Esophagus (tissue), 2 donors: ENCODE measurements around the gene COA1. TPM values are rescaled to one million over a fixed set of nuclear protein-coding genes. Genes with fewer than 3 reads are reported as not detected.
"Not testable (repeated sequence)": the region's sequence is repeated elsewhere in the genome, so short reads cannot be mapped to it uniquely, and the experiment has no call there.

Experiments used
- H3K27ac ChIP-seq, 2 donors: one replicate each; pipeline ENCODE4 v1.5.1; 2013; ENCODE audit warnings: low read depth in 2 of 2, mild to moderate bottlenecking in 2 of 2, inconsistent platforms in 1 of 2, low read length in 1 of 2, moderate library complexity in 1 of 2
- H3K27me3 ChIP-seq, 2 donors: one replicate each; pipeline ENCODE4 v1.6.1; 2013; ENCODE audit warnings: low read length in 2 of 2, control low read depth in 1 of 2, mild to moderate bottlenecking in 1 of 2; ENCODE audit not compliant: insufficient read depth in 2 of 2, control insufficient read depth in 1 of 2
- H3K36me3 ChIP-seq, 2 donors: one replicate each; pipeline ENCODE4 v1.6.1; 2013; ENCODE audit warnings: low read length in 1 of 2; ENCODE audit not compliant: control insufficient read depth in 2 of 2, insufficient read depth in 2 of 2
- H3K4me1 ChIP-seq, 2 donors: one replicate each; pipeline ENCODE4 v1.6.1; 2013; ENCODE audit warnings: low read length in 1 of 2; ENCODE audit not compliant: control insufficient read depth in 2 of 2, insufficient read depth in 2 of 2
- H3K4me3 ChIP-seq, 2 donors: one replicate each; pipeline ENCODE4 v1.5.1; 2013; ENCODE audit warnings: low read length in 2 of 2, mild to moderate bottlenecking in 2 of 2, low read depth in 1 of 2, moderate library complexity in 1 of 2
- H3K9me3 ChIP-seq, 2 donors: one replicate each; pipeline ENCODE4 v1.6.1; 2013; ENCODE audit warnings: mild to moderate bottlenecking in 2 of 2, low read depth in 1 of 2, low read length in 1 of 2, moderate library complexity in 1 of 2; ENCODE audit not compliant: control insufficient read depth in 2 of 2, insufficient read depth in 1 of 2
- whole genome bisulfite sequencing, 2 donors: extraction: QIAGEN DNeasy Blood & Tissue Kit; methylation state at CpG; one replicate each; pipeline ENCODE4 v1.1.7; 2013; 5-methylcytosine and 5-hydroxymethylcytosine counted together
- polyA plus RNA-seq, 2 donors: library from polyadenylated mRNA; stranded (reverse); fragments of 200-250 nt; gene quantifications; one replicate each; pipeline ENCODE4 v1.2.3, GENCODE V29; 2013
- donor health status: healthy with polysubstance abuse.
- donor health status: Bipolar disorder and iron deficiency.

COA1 gene
- polyA plus RNA-seq, 2 donors, result 24.2 to 32.3 TPM

- 89 to 91% methylated on average over 4 of the region's 4 CpGs for WGBS, 2 donors
- H3K4me3 ChIP-seq, result no peak overlapping the region
- no peak overlapping the region for H3K27ac ChIP-seq
- no peaks in the 10 kb centered on the region for H3K4me1 ChIP-seq
- H3K36me3 ChIP-seq, result no peaks in the 10 kb centered on the region
- no peaks in the 10 kb centered on the region for H3K9me3 ChIP-seq
- H3K27me3 ChIP-seq, result no peaks in the 10 kb centered on the region
Measured at GRCh38 chr7:43679210-43680068, 49.9 kb downstream of the COA1 start.

GRCh38 chr7:43678315-43678714, 51.0 kb downstream of the COA1 start:
- no peaks in the 10 kb centered on the region for H3K36me3 ChIP-seq
- no peaks in the 10 kb centered on the region for H3K4me1 ChIP-seq
- H3K9me3 ChIP-seq, result no peaks in the 10 kb centered on the region
- 80 to 81% methylated on average over 1 of the region's 1 CpG for WGBS, 2 donors
- H3K4me3 ChIP-seq, result no peak overlapping the region
- no peak overlapping the region for H3K27ac ChIP-seq
- no peaks in the 10 kb centered on the region for H3K27me3 ChIP-seq

- Histone ChIP-seq H3K36me3 (no peaks in the 10 kb centered on the region), H3K9me3 (no peaks in the 10 kb centered on the region), H3K4me3 (no peak overlapping the region), H3K4me1 (no peaks in the 10 kb centered on the region), H3K27ac (no peak overlapping the region), H3K27me3 (no peaks in the 10 kb centered on the region)
Measured at GRCh38 chr7:43677864-43678263, 51.5 kb downstream of the COA1 start.

- Histone ChIP-seq H3K9me3 (no peaks in the 10 kb centered on the region), H3K27ac (peak overlapping the region in 1 of 2 donors; percentile 59)
- 44 to 51% methylated on average over 4 of the region's 4 CpGs for whole genome bisulfite sequencing, 2 donors
Measured at GRCh38 chr7:43674559-43675436, 54.5 kb downstream of the COA1 start.

GRCh38 chr7:43673243-43673976, 55.9 kb downstream of the COA1 start:
- not testable (repeated sequence) for H3K36me3 ChIP-seq, H3K4me1 ChIP-seq, H3K27me3 ChIP-seq, H3K4me3 ChIP-seq, H3K27ac ChIP-seq, H3K9me3 ChIP-seq
- WGBS, 2 donors, result 88 to 92% methylated on average over 5 of the region's 5 CpGs

More at GRCh38 chr7:43674559-43675436, 54.5 kb downstream of the COA1 start:
- Histone ChIP-seq H3K36me3 (no peaks in the 10 kb centered on the region), H3K27me3 (no peaks in the 10 kb centered on the region), H3K4me1 (no peaks in the 10 kb centered on the region), H3K4me3 (no peak overlapping the region)

- no peaks in the 10 kb centered on the region for H3K9me3 ChIP-seq
- no peaks in the 10 kb centered on the region for H3K27me3 ChIP-seq
- H3K27ac ChIP-seq, result no peak overlapping the region
- H3K36me3 ChIP-seq, result no peaks in the 10 kb centered on the region
- no peak overlapping the region for H3K4me3 ChIP-seq
- no peaks in the 10 kb centered on the region for H3K4me1 ChIP-seq
- WGBS, 2 donors, result 75 to 79% methylated on average over 4 of the region's 4 CpGs
Measured at GRCh38 chr7:43671521-43671920, 57.8 kb downstream of the COA1 start.

- no peaks in the 10 kb centered on the region for H3K9me3 ChIP-seq
- H3K27me3 ChIP-seq, result no peaks in the 10 kb centered on the region
- H3K27ac ChIP-seq, result no peak overlapping the region
- 77 to 83% methylated on average over 15 of the region's 15 CpGs for WGBS, 2 donors
- no peaks in the 10 kb centered on the region for H3K36me3 ChIP-seq
- no peaks in the 10 kb centered on the region for H3K4me1 ChIP-seq
- no peak overlapping the region for H3K4me3 ChIP-seq
Measured at GRCh38 chr7:43669286-43670081, 59.8 kb downstream of the COA1 start.

GRCh38 chr7:43668035-43668434, 61.3 kb downstream of the COA1 start:
- Histone ChIP-seq H3K27ac (no peak overlapping the region), H3K27me3 (no peaks in the 10 kb centered on the region), H3K4me1 (no peaks in the 10 kb centered on the region), H3K9me3 (no peaks in the 10 kb centered on the region), H3K4me3 (no peak overlapping the region), H3K36me3 (no peaks in the 10 kb centered on the region)
- 56 to 81% methylated on average over 1 of the region's 1 CpG for WGBS, 2 donors

- no peak overlapping the region for H3K27ac ChIP-seq
- no peaks in the 10 kb centered on the region for H3K9me3 ChIP-seq
- H3K36me3 ChIP-seq, result no peaks in the 10 kb centered on the region
- no peaks in the 10 kb centered on the region for H3K4me1 ChIP-seq
- H3K4me3 ChIP-seq, result no peak overlapping the region
- H3K27me3 ChIP-seq, result no peaks in the 10 kb centered on the region
Measured at GRCh38 chr7:43666938-43667337, 62.4 kb downstream of the COA1 start.
